Activated CD4-positive, alpha-beta T cell treated with anti-CD3 and anti-CD28 coated beads, Interleukin-2, amount 50 U/mL, for 1 hour (primary cell): Measurements from ENCODE around the gene HS6ST1.
"Not testable (repeated sequence)": the region's sequence is repeated elsewhere in the genome, so short reads cannot be mapped to it uniquely, and the experiment has no call there.

Experiments
- DNase-seq: peaks from one replicate; pipeline ENCODE4 v3.0.0-alpha.2; 2020

The HS6ST1 gene

DNA sequence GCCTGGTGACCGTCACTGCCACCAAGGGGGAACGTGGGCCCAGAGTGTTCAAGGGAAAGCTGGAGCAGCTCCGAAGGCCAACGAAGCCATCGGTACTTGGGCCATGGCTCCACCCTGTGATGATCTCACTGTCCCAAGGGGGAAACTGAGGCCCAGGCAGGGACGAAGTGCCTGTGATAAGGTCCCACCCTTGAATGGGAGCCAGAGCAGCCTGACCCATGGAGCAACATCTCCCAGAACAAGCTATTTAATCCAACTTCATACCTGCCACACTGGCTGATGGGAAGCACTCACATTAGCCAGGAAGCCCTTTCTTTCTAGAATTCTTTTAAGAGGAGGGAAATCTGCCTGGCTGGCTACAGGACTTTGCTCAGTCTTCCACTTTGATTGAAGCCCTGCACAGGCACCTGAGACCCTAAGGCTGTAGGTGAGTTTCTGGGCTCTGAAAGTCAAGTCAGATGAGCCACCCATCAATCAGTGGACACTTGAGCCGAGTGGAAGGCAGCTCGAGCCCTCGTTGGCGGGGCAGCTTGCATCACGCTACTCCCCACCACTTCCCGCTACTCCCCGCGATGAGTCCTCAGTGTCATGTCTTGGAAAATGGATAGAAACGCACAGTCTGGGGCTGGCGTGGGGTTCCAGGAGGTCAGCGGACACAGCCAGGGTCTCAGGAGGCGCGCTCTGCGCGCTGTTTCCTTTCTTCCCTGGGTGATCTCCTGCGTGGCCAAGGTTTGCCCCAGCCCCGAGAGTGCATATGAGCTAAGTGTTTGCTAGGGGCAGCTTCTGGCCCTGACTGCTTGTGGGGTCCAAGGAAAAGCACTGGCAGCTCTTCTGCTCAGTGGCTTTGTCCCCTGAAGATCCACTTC, 2.5 kb upstream of the HS6ST1 start:
- no peak for DNase-seq

DNA sequence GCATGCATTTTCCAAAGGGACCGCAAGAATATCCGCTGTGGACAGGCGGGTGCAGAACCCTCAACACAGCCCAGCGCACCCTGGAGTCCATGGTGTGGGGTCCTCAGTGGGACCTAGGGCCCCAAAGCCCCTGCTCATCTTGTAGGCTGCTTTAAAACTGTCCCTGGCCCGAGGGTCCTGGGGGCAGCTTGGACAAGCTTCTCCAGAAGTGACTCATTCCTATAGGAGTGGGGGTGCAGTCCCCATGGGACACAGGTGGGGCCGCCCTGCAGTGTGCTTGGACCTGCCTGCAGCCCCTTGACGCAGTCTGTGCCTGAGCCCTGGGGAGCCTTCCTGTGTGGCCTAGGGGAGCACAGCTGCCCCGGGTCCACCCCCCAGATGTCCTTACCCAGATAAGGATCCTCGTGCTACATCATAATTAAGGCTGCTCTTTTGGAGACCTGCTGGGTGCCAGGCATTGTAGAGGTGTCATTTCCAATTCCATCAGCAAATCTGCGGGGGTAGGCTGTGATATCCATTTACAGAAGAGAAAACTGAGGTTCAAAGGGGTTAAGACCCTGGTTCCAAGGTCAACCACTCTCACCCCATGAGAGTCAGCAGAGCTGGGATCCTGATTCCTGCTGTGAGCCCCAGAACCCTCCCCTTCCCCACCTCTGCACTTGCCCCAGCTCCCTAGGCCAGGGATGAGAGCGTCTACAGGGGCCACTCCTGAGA, 1.7 kb upstream of the HS6ST1 start:
- no peak for DNase-seq

DNA sequence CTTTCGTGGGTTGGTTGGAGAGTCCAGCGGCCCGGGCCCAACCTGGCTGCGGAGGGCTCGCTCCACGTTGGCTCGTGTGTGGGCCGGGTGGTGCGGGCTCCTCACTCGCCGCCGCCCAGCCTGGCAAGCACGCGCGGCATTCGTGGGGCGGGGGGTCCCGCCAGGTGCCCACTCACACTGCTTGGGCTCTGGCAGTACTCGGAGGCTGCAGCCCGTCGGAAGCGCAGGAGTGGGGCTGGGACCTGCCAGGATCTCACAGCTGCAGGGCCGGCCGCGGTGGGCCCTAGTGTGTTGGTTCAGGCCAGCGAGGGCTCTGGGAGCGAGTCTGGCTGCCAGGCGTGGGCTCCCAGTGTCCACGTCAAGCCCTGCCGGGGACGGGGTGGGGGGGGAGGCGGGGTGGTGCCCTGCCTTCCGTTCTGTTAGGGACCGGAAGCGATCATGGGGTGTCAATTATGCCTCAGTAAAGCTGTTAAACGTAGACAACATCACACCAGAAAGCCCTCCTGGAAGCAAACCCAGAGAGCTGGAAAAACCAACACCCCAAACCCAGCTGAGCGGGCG, 1.0 kb upstream of the HS6ST1 start:
- no peak for DNase-seq

DNA sequence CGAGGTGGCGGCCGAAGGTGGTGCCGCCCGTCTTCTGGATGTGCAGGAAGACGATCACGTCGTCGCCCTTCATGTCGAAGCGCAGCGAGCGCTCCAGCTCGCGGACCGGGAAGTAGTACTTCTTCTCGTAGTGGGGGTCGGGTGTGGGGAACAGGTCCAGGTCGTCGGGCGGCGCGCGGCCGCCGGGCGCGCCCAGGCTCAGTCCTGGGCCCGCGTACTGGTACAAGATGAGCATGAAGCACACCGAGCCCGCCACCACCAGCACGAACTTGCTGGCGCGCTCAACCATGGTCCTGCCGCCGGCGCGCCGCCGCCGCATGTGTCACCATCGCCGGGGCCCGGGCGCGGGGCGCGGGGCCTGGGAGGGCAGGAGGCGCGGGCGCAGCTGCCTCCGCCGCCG, 423 bp downstream of the HS6ST1 start:
- peak; percentile 20 for DNase-seq

DNA sequence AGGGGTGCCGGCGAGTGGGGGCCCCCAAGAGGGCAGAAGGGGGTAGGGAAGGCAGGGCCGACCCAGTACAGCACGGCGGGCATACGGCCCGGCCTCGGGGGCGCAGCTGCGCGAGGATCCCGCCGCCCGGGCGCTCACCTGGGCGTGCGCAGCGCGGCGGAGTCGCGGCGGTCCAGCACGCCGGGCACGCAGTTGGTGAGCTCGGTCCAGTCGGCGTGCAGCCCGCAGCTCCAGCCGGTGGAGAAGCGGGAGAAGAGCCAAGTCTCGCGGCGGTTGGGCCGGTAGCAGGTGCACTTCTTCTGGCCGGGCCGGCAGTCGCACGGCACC, 806 bp downstream of the HS6ST1 start:
- DNase-seq: not testable (repeated sequence)

DNA sequence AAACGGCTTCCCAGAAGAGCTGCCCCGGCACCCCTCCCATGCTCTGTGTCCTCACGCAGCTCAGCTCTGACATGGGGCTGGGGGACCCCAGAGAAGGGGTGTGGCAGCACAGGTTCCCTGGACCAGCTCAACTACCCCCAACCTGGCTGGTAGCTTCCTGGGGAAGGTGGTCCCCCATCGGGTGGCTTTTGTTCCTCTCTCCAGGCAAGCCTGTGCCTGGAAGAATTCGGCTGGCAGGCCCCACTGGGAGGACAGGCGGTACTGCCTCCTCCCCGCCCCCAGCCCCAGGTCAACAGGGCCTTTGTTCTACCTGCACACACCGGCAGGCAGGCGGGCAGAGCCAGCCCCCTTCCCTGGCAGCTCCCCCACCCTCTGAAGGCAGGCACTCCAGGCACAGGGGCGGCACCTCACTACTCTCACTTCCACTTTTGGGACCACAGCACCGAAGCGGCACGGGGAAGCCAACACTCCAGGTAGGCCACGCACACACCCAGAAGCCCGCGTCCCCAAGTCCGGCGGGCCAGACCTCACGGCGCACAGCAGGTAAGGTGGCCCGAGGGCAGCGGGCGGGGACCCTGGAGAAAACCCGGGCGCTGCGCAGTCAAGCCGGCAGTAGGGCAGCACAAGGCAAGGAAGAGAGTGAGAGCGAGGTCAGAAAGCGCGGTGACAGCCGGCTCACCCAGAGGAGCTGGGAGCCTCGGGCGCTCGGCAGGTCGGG, 1.3 kb downstream of the HS6ST1 start:
- no peak for DNase-seq

DNA sequence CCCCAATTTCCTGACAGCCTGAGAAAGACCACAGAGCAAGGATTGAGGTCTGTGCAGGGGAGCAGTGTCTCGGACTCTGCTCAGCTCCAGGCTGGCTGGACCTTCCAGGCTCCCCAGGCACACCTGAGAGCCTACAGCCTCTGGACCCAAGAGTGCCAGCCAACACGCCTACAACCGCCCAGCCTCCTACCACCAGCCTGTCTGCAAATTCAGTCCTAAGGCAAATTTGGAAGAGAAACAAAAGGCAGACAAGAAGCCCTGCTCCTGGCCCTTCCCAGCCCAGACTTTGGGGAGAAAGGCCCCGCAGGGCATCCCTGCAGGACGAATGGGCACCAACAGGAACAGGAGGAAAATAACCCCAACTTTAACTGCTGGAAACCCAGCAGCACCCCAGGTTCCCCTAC, 1.9 kb downstream of the HS6ST1 start:
- no peak for DNase-seq

DNA sequence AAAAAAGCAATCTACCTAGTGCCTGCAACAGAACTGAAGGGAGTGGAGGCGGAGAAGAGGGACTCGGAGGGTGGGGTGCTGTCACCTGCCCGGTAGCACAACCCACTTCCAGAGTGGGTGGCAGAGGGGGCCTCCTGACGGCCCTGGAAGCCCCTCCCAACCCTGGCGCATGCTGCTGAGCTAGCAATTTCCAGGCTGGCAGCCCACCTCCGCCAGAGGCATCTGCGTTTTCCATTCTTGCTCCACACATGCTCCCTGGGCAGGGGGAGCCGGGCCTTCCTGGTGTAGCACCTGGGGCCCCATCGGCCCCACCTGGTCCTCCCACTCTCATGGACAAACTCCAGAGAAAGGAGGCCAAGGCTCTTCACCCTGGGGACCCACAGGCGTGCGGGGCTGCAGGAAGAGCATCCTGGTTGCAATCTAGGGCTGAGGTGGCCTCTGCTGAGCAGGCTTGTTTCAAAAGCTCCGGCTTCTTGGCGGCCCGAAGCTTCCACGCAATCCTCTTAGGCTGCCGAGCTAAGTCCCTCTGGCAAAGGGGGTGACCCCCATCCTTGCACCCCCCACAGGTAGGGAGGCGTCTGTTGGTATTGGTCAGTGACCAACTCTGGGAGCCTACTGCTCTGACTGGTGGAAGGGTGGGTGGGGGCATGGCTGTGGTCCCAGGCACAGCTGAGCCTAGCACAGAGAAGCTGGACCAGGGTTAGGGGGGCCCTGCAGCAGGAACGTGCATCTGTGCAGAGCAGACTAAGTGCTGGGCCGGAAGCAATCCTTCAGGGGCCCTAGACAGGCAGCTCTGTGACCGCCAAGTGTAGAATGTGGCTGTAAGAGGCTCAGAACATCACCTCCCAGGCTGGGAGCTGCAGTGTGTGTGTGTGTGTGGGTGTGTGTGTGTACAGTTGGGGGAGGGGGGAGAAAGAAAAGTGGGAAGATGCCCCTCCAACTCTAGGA, 2.6 kb downstream of the HS6ST1 start:
- no peak for DNase-seq

DNA sequence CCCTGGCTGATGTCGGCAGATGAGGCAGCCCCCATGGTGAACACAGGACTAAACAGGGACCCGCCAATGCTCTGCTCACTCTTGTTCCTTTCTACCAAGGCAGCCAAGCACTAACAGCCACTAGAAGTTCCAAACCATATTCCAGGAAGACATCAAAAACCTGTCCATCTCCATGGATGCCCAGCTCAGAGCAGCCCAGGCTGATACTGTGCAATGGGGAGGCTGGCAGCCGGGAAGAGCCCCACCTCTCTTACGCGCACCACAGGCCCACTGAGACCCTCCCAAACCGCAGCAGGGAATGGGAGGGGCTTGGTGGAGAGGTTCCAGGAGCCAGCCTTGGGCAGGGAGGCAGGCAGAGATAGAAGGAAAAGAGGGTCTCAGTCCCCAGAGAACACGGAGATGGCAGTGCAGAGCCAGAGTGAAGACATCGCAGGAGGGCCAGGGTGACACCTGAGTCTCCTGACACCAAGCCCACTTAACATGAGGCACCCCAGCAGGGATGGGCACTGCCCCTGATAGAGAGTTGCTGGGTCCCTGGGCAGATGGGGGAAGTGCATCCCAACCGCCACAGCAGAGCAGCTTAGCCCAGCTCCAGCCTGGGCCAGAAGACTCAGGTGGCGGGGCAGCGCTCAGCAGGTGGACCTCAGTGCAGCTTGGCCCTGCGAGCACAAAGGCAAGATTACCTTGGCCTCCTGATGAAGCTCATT, 3.4 kb downstream of the HS6ST1 start:
- DNase-seq: no peak

DNA sequence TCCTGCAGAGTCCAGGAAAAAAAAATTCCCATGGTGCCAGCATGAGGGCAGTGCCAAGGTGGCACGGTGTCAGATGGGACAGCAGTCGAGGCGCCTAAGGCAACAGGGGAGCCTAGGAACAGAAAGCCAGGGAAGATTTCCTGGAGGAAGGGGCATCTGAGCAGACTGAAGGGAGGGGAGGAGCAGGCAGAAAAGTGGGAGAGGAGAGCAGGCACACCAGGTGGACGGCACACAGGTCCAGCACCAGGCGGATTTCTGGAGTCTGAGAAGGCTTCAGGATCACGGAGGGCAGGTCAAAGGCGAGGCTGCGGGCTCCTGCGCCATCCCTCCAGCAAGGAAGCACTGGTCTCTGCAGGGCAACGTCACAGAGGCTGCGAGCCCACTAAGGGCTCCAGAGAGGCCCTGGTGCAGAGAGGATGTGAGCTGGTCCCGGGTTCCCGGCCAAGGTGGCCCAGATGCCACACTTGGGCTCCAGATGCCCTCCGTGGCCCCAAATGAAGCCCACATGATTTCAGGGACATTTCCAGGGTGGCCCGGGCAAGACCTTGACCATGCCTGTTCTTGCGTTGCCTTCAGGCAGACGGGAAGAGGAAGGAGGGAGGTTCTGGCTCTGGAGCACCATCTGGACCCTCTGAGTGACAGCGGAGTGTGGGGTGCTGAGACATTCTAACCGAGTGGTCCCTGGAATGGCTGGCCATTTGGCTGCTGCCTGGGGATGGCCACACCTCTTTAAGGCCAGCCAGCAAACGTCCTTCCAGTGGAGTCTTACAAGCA, 4.1 kb downstream of the HS6ST1 start:
- no peak for DNase-seq

DNA sequence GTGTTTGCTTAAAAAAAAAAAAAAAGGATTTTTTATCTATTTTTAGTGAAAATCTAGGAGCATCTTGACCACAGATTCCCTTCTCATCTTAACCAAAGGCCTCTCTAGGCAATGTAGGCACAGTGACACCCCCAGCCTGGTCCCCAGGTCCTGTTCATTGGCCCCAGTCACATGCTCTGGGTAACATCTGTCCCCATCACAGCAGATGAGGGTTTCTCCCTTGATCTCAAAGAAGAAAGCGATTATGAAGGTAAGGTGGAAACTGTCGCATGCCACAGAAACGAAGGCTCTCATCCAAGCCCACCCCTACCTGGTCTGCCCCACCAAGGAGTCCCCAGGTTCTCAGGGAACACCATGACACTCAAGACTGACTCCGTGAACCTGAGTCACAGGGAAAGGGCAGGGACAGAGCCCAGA, 4.7 kb downstream of the HS6ST1 start:
- no peak for DNase-seq

DNA sequence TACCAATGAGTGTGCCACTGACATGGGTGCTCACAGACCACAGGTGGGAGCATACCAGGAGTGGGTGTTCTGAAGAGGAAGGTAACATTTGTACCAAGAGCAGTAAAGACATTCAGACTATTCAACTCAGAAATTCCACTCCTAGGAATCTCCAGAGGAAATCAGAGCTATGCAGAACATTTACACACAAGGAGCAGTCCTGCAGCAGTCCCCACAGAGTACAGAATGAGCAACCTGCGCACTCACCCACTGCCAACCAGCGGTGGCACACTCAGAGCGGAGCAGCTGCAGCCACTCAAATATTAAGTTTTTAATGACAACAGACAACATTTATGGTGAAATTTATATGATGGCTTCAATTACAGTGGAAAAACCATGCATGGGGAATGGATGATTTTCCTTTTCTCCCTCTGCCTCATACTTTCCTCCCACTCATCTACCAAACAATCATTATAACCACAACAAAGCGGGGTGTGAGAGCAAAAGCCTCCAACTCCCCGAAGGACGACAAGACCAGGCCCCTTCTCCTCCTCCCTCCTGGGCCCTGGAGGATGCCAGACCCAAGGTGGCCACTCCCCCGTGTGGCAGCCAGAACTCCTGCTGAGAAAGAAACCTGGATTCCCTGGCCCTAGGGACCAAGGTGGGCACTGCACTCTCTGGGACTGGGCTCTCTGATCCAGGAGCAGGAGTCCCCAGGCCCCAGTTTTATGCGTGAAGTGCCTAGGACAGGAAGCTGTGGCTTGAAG, 5.4 kb downstream of the HS6ST1 start:
- no peak for DNase-seq

DNA sequence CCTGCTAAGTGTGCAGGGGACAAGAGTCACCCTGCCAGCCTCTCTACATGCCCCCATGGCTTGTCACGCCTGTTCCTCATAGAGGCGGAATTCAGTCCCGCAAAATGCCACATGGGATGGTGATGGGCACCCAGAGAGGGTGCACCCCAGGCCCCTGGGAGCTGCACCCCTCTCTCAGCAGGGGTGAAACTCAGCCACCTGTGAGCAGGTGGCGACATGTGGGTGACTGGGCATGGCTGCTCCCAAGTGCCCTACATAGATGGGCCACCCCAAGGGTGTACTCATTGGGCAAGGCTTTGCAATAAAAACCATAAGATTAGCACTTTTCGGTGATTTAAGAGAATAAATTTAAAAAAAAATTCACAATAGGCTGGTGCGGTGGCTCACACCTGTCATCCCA, 6.3 kb downstream of the HS6ST1 start:
- DNase-seq: no peak

DNA sequence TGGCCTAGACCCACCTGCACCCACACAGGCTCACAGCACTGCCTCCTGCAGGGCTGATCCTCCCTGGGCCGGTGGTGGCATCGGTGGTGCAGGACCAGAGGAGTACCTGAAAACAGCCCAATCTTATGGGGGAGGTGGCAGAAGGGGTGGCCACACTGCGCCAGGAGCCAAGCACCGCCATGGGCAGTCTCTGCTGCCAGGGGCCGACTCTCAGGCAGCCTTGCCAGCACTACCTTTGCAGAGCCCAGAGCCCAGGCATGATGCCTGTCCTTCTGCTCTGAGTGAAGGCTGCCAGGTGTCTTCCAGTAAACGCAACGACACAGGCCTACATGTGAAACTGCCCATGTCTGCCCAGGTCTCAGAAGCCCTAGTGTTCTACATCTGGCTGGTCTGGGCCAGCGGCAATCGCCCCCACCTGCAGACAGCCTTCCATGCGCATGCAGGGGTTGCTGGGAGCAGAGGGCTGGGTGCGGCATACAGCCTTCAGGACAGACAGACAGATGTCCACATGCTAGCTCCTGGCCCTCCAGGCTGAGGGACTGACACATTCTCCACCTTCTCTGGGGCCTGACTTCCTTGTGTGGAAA, 6.8 kb downstream of the HS6ST1 start:
- DNase-seq: no peak

DNA sequence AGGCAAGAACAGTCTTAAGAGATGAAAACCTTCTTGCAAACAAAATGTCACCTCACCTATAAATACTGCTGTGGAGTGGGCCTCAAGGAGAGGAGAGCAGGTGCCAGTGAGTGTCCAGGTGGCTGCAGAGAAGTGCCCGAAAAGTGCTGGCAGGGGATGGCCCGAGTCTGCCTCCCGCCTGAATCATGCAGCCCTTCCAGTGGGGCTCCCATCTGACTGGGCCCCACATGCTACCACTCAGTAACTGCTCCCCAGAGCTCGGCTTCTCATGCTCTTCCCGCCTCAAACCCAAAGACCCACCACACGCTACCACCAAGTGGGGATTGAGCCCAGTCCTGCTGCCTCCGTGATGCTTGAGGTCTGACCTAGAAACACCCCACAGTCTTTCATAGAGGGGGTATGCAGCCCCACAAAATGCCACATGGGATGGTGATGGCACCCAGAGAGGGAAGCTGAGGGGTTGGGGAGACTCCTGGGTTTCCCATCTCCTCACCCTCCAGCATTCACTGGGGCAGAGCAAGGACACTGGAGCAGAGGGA, 7.4 kb downstream of the HS6ST1 start:
- no peak for DNase-seq

DNA sequence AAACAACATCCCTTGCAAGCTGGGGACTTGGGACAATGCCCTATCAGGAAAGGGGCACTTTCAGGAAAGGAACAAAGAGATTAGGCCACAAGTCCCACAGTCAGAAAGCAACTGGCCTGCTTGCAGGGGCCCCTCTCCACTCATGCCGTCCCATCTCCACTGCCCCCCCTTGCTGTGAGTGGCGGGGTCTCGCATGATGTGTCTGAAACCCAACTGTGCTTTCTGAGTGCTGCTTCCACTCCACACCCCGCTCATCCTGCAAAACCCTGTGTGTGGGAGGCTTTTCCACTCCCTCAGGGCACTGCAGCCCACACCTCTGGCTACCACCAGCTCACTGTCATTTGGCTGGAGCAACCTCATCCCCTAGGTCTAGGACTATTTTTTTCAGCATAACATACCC, 7.9 kb downstream of the HS6ST1 start:
- no peak for DNase-seq

DNA sequence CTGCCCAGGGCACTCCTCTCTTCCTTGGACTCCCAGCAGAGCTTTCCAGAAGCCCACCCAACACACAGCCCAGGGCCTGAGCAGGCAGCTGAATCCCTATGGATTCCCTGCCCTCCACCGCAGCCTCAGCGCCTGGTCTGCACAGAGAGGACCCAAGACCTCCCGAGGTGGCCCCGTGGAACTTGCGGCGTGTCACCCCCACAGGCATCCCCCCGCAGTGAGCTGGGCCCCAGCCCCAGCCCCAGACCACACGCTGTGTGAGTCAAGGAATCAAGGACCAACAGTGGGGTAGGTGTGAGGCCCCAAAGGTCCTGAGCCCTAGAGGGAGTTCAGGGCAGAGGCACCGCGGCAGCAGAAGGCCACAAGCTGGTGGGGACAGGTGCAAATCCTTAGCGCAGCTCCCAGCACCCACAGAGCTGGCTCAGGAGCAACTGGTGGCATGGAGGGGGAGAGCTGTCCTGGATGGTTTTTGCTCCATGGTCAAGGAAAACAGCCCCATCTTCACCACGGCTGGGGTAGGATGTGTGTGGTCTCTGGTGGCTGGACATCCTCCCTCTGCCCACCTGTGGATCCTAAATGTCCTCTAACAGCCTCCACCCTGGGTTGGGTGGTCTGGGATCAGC, 8.5 kb downstream of the HS6ST1 start:
- DNase-seq: no peak

DNA sequence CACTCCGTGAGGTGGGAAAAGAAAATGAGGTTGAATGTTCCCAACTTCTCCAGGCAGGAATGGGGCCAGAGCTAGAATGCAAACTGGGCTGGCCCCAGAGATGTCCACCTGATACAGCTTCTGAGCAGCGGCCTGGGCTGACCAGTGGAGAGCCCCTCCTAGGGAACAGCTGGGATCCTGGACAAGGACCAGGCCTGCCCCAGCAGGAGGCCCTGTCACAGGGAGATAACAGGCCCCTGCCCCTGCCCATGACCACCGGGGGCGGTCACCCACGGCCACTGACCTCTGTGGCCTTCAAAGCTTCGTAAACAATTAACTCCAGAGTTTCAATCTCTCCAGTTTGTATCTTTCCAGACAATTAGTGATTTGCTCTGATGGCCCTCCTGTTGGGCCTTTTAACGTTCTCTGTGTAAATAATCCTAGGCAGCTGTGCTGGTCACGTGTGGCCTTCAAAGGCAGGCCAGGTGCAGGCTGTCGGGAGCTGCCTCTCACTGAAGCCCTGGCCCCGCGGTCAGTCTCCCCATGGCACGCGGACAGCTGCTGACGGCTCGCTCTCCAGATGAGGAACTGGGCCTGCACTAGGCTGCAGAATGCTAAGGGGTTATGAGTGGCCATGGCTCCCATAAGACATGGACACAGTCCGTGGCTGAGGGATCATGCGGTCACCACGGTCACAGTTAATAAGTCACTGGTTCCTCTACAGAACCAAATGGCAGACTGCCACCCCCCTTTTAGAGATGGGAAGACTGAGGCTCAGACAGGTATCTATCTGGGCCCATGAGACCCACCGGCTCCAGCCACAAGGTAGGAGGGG, 9.2 kb downstream of the HS6ST1 start:
- no peak for DNase-seq
